Measurements from ENCODE around the gene MYZAP.

MYZAP gene

DNA sequence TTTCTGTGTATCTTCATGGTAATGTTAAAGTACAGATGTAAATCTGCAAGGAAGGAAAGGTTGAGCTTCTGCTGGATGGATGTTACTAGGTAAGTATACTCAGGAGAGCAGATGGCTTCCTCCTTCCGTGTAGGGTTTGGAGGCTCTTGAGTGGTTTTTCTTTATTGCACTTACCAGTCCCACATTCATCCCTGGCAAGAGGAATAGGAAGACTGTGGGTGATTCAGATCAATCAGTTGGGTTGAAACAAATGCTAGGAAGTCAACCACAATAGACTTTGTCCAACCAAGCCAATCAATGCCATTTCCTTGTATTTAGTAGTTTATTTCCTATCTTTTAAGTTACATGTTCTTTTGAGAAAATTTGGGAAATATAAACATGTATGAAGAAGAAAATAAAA lies 26.6 kb downstream of the MYZAP start:
- Histone ChIP-seq H3K27me3 (ENCODE audit: insufficient read depth, low read length) (no peaks in the 10 kb centered on the region), H3K4me1 (ENCODE audit: control insufficient read depth, insufficient read depth, low read length, unreplicated experiment) (no peaks in the 10 kb centered on the region), H3K79me2 (ENCODE audit: control insufficient read depth, insufficient read depth, low read length, unreplicated experiment) (no peaks in the 10 kb centered on the region), H2AFZ (ENCODE audit: low read length, unreplicated experiment) (no peak overlapping the region), H3K4me3 (ENCODE audit: low read depth, low read length) (no peak overlapping the region), H3K27ac (ENCODE audit: low read depth, low read length) (no peak overlapping the region), H3K36me3 (ENCODE audit: insufficient read depth, low read length) (no peaks in the 10 kb centered on the region)

DNA sequence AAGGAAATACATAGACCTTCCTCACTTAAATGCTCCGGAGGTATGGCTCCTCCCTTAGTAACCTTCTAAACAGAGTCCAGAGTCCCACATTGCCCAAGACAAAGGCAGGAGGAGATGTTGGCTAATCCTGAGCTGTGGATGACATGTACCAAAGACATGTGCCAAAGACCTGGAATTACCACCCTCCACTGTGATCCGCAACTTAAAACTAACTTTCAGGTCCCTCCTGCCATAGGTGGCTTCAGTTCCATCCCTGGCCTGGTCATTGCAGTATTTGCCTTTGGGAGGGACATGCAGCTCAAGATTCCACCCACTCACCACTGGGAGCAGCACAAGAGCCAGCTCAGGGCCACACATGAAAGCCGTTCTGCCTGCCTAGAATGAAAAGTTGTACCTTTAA lies 28.0 kb downstream of the MYZAP start:
- H3K4me1 ChIP-seq (ENCODE audit: control insufficient read depth, insufficient read depth, low read length, unreplicated experiment), result no peaks in the 10 kb centered on the region
- no peaks in the 10 kb centered on the region for H3K27me3 ChIP-seq (ENCODE audit: insufficient read depth, low read length)
- H2AFZ ChIP-seq (ENCODE audit: low read length, unreplicated experiment), result no peak overlapping the region
- H3K79me2 ChIP-seq (ENCODE audit: control insufficient read depth, insufficient read depth, low read length, unreplicated experiment), result no peaks in the 10 kb centered on the region
- no peak overlapping the region for H3K27ac ChIP-seq (ENCODE audit: low read depth, low read length)
- H3K4me3 ChIP-seq (ENCODE audit: low read depth, low read length), result no peak overlapping the region
- no peaks in the 10 kb centered on the region for H3K36me3 ChIP-seq (ENCODE audit: insufficient read depth, low read length)

DNA sequence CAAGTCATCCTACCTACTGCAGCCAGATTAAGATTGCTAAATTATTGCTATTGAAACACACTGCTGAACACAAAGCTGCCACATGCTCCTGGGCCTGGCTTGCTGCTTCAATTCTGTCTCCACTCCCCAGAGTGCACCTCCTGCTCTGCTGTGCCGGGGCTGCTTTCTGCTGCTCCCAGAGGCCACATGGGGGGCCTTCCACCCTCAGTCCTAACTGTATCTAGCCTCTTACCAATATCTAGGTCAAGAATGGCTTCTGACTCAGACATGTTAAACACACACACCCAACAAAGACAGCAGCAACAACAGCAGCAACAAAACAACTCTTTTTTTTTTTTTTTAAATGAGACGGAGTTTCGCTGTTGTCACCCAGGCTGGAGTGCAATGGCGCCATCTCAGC lies 33.0 kb downstream of the MYZAP start:
- Histone ChIP-seq H3K27ac (ENCODE audit: low read depth, low read length) (no peak overlapping the region), H3K36me3 (ENCODE audit: insufficient read depth, low read length) (no peaks in the 10 kb centered on the region), H3K4me1 (ENCODE audit: control insufficient read depth, insufficient read depth, low read length, unreplicated experiment) (no peaks in the 10 kb centered on the region), H2AFZ (ENCODE audit: low read length, unreplicated experiment) (no peak overlapping the region), H3K27me3 (ENCODE audit: insufficient read depth, low read length) (no peaks in the 10 kb centered on the region), H3K4me3 (ENCODE audit: low read depth, low read length) (no peak overlapping the region), H3K79me2 (ENCODE audit: control insufficient read depth, insufficient read depth, low read length, unreplicated experiment) (no peaks in the 10 kb centered on the region)

DNA sequence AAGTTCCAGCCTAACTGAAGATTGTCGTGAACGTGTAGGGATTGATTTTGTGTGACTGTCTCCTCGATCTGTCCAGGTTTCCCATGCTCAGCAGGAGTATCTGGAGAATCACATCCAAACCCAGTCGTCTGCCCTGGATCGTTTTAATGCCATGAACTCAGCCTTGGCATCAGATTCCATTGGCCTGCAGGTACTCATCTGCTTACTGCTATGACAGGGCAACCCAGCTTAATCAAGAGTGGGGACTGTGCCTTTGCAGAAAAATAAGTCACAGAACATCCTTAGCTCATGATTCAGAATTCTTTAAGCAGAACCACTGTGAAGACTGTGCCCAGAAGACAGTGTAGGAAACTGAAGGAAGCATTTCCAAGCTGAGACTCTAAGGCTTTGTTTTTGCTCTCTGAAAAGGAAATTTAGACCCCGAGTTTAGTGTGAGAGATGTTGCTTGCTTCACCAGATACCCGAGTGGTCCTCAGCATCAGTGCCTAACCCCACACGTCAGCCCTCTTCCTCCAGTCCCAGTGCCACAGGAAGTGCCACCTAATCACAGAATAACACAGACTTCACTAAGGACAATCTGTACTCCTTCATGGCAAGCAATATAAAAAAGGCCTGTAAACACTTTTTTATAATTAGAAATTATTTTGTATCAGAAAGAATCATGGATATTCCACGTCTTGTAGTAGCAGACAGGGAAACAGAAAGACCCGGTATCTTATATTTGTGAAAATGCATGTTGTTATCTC lies 34.2 kb downstream of the MYZAP start:
- Histone ChIP-seq H3K27me3 (ENCODE audit: insufficient read depth, low read length) (no peaks in the 10 kb centered on the region), H3K4me1 (ENCODE audit: control insufficient read depth, insufficient read depth, low read length, unreplicated experiment) (no peaks in the 10 kb centered on the region), H2AFZ (ENCODE audit: low read length, unreplicated experiment) (no peak overlapping the region), H3K79me2 (ENCODE audit: control insufficient read depth, insufficient read depth, low read length, unreplicated experiment) (no peaks in the 10 kb centered on the region), H3K4me3 (ENCODE audit: low read depth, low read length) (no peak overlapping the region), H3K27ac (ENCODE audit: low read depth, low read length) (no peak overlapping the region), H3K36me3 (ENCODE audit: insufficient read depth, low read length) (no peaks in the 10 kb centered on the region)

DNA sequence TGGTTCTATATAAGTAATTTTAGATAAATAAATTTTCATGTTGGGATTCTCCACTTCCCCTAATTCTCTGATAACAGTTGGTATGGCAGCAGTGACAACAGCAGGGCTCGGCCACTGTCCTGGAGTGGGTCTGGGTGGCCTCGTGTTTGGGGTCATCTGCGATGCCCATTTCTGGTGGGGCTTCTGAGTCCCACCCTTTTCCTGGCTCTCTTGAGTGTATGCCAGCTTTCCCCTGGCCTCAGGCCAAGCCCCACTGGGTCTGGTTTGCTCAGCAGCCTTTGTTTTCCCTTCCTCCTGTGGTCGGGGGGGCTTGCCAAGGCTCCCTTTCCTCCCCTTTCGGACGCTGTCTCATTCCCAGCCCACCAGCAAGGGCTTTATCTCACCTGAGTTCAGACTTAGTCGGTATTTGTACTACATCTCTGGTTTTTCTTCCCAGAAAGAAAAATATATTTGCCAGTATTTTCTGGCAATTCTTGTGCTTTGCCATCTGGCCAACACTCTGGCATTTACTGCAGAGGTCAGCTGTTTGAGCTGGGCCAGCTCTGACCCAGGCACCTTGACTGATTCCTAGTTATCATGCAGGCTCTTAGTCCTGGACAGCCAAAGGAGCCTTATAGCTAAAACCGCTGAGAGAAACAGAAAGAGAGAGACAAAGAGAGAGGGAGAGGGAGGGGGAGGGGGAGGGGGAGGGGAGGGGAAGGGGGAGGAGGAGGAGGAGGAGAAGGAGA lies 35.2 kb downstream of the MYZAP start:
- Histone ChIP-seq H3K27ac (ENCODE audit: low read depth, low read length) (no peak overlapping the region), H3K4me3 (ENCODE audit: low read depth, low read length) (no peak overlapping the region), H3K4me1 (ENCODE audit: control insufficient read depth, insufficient read depth, low read length, unreplicated experiment) (no peaks in the 10 kb centered on the region), H2AFZ (ENCODE audit: low read length, unreplicated experiment) (no peak overlapping the region), H3K79me2 (ENCODE audit: control insufficient read depth, insufficient read depth, low read length, unreplicated experiment) (no peaks in the 10 kb centered on the region), H3K27me3 (ENCODE audit: insufficient read depth, low read length) (no peaks in the 10 kb centered on the region), H3K36me3 (ENCODE audit: insufficient read depth, low read length) (no peaks in the 10 kb centered on the region)

DNA sequence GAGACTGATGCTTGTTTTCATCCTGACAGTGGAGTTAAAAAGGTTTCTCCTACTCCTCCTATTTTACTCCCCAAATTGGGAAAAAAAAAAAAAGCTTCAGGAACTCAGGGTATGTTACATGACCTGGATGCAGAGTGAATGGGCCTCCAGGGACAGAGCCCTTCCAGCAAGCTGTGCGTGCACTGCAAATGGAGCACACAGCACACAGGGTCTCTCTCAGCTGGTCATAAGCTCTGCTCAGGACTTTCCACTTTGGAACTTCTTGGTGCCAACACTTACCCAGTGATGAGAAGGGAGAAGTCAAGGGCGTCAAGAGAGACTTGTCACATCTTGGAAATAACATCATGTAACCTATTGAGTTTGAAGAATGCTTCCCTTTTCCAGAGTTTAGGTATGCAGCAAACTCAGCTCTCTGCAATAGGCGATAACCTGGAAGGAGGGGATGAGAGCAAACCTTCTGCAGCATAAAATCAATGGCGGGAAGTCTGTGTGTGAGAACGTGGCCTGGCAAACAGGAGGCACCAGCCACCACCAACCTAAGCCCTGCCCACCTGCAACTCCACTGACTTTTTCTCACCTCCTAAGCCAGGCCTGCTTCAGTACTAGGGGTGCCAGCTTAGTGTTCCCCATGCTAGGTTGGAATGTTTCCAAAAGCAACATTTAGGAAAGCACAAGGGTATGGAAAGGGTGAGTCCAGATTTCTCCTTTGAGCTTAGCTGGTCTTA lies 39.8 kb downstream of the MYZAP start:
- no peaks in the 10 kb centered on the region for H3K36me3 ChIP-seq (ENCODE audit: insufficient read depth, low read length)
- H3K27me3 ChIP-seq (ENCODE audit: insufficient read depth, low read length), result no peaks in the 10 kb centered on the region
- no peak overlapping the region for H3K4me3 ChIP-seq (ENCODE audit: low read depth, low read length)
- no peak overlapping the region for H3K27ac ChIP-seq (ENCODE audit: low read depth, low read length)
- H3K4me1 ChIP-seq (ENCODE audit: control insufficient read depth, insufficient read depth, low read length, unreplicated experiment), result no peaks in the 10 kb centered on the region
- no peak overlapping the region for H2AFZ ChIP-seq (ENCODE audit: low read length, unreplicated experiment)
- no peaks in the 10 kb centered on the region for H3K79me2 ChIP-seq (ENCODE audit: control insufficient read depth, insufficient read depth, low read length, unreplicated experiment)

DNA sequence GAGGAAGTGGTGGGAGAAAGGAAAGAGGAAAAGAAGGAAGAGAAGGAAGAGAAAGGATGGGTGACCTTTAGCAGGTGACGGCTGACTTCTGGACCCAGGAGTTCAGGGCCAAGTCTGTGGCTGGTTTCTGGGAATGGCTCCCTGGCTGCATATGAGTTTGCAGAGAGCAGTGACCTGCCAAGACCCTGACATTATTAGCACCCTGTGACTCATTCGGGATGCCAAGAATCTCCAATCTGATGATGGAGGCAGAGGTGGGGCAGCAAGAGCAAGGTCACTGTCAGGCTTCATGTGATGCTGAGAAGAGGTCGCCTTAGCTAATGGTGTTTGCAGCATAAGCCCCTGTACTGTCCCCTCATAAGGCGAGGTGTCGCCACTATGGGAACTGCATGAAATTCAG lies 42.6 kb downstream of the MYZAP start:
- Histone ChIP-seq H3K4me3 (ENCODE audit: low read depth, low read length) (no peak overlapping the region), H2AFZ (ENCODE audit: low read length, unreplicated experiment) (no peak overlapping the region), H3K36me3 (ENCODE audit: insufficient read depth, low read length) (no peaks in the 10 kb centered on the region), H3K27ac (ENCODE audit: low read depth, low read length) (no peak overlapping the region), H3K4me1 (ENCODE audit: control insufficient read depth, insufficient read depth, low read length, unreplicated experiment) (no peaks in the 10 kb centered on the region), H3K79me2 (ENCODE audit: control insufficient read depth, insufficient read depth, low read length, unreplicated experiment) (no peaks in the 10 kb centered on the region), H3K27me3 (ENCODE audit: insufficient read depth, low read length) (no peaks in the 10 kb centered on the region)

DNA sequence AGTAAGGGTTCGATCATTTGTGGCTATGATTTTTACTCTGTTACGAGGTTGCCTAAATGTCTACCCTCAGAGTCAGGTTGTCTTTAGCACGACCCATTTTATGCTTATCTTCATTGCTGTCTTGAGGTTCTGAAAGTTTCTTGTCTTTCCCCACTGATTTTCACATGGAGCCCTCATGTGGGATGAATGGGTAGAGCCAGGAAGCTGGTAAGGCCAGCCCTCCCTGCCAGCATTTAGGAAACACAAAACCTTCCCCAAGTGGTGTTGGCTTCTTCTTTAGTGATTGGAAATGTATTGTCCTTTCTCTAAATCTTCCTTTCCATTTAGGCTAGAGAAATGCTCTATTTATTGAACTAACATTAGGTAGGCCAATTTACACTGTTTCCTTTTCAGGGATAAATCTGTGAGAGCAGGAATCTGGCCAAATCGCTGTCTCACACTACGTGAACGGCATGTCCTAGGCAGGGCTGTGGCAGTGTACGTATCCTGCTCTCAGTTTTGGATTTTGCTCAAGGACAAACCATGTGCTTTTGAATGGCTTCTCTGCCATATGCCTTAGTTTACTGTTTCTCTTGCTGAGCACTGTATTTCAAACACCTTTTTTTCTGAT lies 43.7 kb downstream of the MYZAP start:
- Histone ChIP-seq H3K79me2 (ENCODE audit: control insufficient read depth, insufficient read depth, low read length, unreplicated experiment) (no peaks in the 10 kb centered on the region), H3K4me1 (ENCODE audit: control insufficient read depth, insufficient read depth, low read length, unreplicated experiment) (no peaks in the 10 kb centered on the region), H3K27ac (ENCODE audit: low read depth, low read length) (no peak overlapping the region), H3K4me3 (ENCODE audit: low read depth, low read length) (no peak overlapping the region), H3K27me3 (ENCODE audit: insufficient read depth, low read length) (no peaks in the 10 kb centered on the region), H3K36me3 (ENCODE audit: insufficient read depth, low read length) (no peaks in the 10 kb centered on the region), H2AFZ (ENCODE audit: low read length, unreplicated experiment) (no peak overlapping the region)

DNA sequence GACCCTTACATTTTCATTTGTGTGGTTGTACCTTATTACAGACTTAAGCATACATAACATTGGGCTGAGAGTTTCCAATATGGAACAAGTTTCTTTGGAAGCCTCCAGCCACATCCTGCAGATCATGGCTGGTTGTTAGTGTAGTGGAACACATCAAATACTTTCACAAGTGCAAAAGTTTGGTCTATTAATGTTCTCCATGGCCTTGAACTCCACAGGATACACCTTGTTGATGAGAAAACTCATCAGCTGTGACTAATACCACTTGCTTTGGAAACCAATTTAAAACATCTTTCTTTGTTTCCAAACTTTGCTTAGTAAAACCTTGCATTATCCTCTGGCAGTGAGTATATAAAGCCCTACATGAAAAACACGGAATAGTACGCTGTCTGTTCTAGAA lies 46.1 kb downstream of the MYZAP start:
- no peak overlapping the region for H3K4me3 ChIP-seq (ENCODE audit: low read depth, low read length)
- H3K27ac ChIP-seq (ENCODE audit: low read depth, low read length), result no peak overlapping the region
- no peaks in the 10 kb centered on the region for H3K79me2 ChIP-seq (ENCODE audit: control insufficient read depth, insufficient read depth, low read length, unreplicated experiment)
- H3K4me1 ChIP-seq (ENCODE audit: control insufficient read depth, insufficient read depth, low read length, unreplicated experiment), result no peaks in the 10 kb centered on the region
- H3K27me3 ChIP-seq (ENCODE audit: insufficient read depth, low read length), result no peaks in the 10 kb centered on the region
- H2AFZ ChIP-seq (ENCODE audit: low read length, unreplicated experiment), result no peak overlapping the region
- H3K36me3 ChIP-seq (ENCODE audit: insufficient read depth, low read length), result no peaks in the 10 kb centered on the region

DNA sequence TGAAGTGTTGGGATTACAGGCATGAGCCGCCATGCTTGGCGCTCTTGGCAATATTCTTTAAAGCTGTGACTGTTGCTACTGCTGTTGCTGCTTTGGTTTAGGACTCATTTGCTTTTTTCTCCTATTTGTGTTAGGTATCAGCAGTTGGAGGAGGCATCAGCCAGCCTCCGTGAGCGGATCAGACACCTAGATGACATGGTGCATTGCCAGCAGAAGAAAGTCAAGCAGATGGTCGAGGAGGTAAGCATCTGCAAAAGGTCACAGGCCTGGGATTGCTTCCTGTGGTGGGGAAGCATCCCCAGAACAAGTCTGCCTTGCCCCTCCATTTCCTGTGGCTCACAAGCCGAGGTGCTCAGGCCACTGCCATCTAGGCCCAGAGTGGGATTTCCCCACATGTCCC lies 47.6 kb downstream of the MYZAP start:
- no peaks in the 10 kb centered on the region for H3K4me1 ChIP-seq (ENCODE audit: control insufficient read depth, insufficient read depth, low read length, unreplicated experiment)
- H3K27me3 ChIP-seq (ENCODE audit: insufficient read depth, low read length), result no peaks in the 10 kb centered on the region
- H3K36me3 ChIP-seq (ENCODE audit: insufficient read depth, low read length), result no peaks in the 10 kb centered on the region
- no peak overlapping the region for H3K27ac ChIP-seq (ENCODE audit: low read depth, low read length)
- no peaks in the 10 kb centered on the region for H3K79me2 ChIP-seq (ENCODE audit: control insufficient read depth, insufficient read depth, low read length, unreplicated experiment)
- no peak overlapping the region for H3K4me3 ChIP-seq (ENCODE audit: low read depth, low read length)
- H2AFZ ChIP-seq (ENCODE audit: low read length, unreplicated experiment), result no peak overlapping the region

Measured in ACC112 (cell line).